Activated gamma-delta T cell treated with Interleukin-2 at 50 U/mL for 16 hours (primary cell): ENCODE data around the gene TGFB1.
"Not testable (repeated sequence)": the region's sequence is repeated elsewhere in the genome, so short reads cannot be mapped to it uniquely, and the experiment has no call there.

ENCODE experiments used
- DNase-seq: peaks from one replicate; pipeline ENCODE4 v3.0.0-alpha.2; 2020

TGFB1 gene

DNA sequence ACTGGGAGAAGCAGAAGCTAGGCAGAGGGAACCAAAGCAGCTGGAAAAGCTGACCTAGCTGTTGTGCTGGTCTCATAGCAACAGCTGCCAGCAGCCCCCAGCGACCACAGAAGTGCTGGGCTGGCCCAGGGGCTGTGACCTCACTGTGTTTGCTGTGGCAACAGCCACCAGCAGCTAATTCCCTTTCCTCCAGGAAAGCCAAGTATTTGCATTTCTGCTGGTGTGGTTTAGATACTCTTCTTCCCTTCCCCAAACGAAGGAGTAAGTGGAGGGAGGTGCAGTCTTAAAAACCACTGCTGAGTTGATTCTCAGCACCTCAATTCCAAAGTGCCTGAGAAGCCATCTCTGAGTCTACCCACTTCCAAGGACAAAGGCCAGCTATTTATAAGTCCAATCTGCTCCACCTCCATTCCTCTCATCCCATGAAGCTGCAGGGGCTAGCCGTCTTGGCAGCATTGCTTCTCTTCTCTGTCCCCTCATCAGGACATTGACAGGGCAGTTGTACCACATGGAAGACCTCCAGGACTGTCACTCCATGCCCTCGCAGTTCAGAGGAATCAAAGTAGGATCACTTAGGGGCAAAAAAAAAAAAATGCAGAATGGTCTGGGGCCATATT, 55.3 kb downstream of the TGFB1 start:
- DNase-seq: peak; percentile 46

DNA sequence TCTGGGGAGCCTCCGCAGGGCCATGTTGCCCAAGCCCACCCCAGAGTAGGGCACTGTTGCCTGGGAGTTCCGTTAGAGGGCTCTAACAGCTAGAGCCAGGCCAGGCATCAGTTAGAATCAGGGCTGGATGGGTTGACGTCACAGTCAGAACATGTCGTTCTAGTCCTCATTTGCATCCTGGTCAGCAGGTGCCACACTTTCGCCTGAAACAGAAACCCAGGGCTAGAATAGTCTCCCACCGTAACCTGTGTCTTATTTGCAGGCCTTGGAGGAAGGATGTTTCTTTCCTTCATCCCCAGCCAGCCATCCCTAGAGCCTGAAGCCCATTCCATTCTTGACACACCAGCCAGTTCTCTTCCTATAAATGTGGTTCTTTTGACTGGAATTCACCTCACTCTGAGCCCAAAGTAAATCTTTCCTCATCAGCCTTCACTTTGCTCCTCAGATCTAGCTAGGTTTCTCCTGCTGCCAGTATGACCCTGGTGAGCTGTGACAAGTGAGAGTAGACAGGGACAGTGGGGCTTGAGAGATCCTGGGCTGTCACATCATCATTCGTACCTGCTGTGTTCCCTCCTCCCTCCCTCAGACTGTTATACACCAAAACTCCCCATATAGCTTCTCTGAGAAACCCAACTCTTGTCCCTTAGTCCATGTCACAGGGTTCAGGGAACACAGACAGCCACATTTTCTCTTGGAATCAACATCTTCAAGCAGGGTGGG, 55.9 kb downstream of the TGFB1 start:
- DNase-seq: no peak

DNA sequence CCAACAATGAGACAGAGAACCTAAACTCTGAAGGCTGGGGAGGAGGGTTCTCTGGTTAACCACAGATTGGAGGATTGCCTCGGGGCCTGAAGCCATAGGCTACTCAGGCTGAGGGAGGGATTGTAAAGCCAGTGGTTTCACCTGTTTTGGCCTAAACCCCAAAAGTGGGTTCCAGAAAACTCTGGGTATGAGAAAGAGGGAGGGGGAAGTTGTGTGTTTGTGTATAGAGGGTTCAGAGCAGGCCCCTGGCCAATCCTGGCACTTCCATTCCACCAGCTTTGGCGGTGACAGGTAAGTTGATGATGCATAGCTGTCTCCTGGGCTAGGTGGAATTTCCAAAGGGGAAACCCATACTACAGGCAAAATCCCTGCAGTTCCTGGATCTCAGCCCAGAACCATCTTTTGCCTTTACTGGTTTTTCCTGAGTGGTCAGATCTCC, 57.3 kb downstream of the TGFB1 start:
- no peak for DNase-seq

DNA sequence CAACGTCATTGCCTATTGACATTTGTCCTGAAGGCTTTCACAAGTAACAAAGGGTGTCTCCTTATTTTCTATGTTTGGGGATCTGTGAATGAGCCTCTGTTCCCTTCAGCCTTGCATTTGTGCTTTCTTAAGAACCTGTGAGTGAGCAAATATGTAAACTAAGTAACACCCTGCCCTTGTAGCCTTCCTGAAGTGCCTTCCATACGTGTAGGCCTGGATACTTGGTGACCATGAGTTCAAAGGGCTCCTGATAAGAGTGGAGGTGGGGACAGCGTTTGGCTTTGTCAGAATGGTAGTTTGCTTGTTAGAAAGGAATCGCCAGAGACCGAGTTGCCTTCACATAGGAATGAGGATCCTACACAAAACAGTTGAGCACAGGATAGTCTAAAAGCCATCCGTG, 58.2 kb downstream of the TGFB1 start:
- no peak for DNase-seq

DNA sequence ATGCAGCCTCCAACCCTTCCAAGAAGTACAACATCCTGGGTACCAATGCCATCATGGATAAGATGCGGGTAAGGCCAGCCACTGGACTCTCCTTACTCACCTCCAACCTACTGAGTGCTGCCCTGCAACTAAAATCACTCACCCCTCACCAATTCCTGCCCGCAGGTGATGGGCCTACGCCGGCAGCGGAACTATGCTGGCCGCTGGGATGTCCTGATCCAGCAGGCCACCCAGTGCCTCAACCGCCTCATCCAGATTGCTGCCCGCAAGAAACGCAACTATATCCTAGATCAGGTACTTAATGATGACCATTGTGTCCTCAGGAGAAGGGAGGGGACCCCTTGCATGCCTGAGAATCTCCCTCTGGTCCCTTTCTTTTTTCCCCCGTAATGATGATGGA, 59.3 kb downstream of the TGFB1 start:
- no peak for DNase-seq

DNA sequence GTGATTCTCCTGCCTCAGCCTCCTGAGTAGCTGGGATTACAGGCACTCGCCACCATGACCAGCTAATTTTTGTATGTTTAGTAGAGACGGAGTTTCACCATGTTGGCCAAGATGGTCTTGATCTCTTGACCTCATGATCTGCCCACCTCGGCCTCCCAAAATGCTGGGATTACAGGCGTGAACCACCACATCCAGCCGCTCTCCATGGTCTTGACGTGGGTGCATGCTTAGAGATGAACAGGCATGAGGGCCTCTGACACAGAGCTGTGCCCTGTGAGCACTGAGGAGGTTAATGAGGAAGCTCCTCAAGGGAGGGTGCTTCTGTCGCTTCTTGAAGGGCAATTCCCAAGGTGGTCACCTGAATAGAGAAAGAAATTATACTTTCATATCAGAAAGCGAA, 63.9 kb downstream of the TGFB1 start:
- not testable (repeated sequence) for DNase-seq

DNA sequence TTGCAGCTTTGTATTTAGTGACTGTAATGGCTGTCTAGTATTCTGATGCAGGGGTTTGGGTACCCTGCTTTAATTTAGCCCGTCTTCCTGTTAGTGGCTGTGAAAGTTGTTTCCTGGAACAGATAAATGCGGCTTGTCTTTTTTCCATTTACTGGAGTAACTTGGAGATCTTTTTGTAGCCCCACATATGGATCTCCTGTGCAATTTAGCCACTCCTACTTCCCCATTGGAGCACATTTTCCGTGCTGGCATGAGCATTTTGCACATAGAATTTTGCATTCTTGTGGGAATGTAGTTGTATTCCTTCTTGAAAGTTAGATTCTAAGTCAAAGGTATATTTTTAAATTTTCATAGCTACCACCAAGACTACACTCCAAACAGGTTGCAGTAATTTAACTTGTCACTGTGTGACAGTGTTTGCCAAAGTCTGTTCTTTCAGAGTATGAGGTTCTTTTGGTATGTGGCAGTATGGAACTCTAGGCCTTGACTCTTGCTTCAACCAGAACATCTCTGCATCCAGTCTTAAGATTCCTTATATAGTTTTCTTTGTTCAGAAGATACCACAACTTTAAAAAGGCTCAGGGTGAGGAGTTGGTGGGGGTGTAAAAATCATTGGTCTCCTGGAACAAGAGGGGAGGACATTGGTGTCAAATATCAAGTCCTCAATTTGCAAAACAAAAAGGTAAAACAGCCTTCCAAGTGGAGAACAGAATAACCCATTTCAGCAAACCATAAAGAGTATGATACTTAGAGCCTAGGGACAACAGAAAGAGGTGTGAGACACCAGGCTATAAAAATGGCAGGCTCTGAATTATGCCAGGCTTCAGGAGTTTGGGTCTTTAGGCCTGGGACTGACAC, 64.8 kb downstream of the TGFB1 start:
- no peak for DNase-seq
